Putamen (tissue), 1 donor: Measurements from ENCODE around the gene SLC6A20.

Experiments used
- DNase-seq: peaks from one replicate; pipeline ENCODE4 v3.0.0-alpha.2; 2016; ENCODE audit warnings: low spot score

The SLC6A20 gene

GRCh38 chr3:45777746-45778386 lies 18.5 kb downstream of the SLC6A20 start:
- DNase-seq = no peak

DNA sequence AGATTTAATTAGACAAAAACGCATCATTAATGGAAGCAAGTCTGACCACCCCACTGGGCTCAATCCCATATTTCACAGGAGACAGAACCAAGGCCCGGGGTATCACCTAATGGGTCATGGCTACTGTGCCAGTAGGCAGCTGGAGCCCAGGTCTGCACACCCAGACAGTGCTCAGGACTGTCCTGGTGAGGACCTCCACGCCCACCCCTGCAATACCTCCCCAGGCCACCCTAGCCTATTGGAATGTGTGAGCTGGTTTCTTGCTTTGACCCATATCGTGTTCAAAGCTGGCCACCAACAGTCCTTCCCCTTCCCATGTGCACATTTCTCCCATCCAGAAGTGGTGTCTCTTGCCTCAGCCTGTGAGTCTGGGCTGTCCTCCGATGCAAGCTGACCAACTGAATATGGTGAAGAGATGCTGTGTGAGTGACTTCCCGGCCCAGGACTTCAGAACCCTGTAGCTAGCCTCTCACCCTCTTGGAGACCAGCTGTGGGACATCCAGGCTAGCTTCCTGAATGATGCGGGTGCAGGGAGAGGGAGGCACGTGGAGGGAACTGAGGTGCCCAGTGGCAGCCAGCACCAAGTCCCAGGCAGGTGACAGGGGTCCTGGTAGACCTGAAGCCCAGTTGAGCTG lies 19.1 kb downstream of the SLC6A20 start:
- DNase-seq = no peak

GRCh38 chr3:45776611-45777010 lies 19.7 kb downstream of the SLC6A20 start:
- DNase-seq = no peak

DNA sequence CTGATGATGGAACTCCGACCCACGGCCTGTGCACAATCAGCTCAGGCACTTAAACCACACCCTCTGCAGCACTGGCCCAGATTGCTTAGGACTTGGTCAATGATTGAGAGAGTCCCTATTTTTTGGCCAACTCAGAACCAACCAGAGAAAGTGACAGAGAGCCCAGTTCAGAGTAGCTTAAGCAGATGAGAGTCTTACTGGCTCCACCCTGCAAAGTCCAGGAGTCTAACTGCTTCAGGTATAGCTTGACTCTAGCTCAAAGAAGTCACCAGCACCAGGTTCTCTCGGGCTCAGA lies 20.1 kb downstream of the SLC6A20 start:
- no peak for DNase-seq

DNA sequence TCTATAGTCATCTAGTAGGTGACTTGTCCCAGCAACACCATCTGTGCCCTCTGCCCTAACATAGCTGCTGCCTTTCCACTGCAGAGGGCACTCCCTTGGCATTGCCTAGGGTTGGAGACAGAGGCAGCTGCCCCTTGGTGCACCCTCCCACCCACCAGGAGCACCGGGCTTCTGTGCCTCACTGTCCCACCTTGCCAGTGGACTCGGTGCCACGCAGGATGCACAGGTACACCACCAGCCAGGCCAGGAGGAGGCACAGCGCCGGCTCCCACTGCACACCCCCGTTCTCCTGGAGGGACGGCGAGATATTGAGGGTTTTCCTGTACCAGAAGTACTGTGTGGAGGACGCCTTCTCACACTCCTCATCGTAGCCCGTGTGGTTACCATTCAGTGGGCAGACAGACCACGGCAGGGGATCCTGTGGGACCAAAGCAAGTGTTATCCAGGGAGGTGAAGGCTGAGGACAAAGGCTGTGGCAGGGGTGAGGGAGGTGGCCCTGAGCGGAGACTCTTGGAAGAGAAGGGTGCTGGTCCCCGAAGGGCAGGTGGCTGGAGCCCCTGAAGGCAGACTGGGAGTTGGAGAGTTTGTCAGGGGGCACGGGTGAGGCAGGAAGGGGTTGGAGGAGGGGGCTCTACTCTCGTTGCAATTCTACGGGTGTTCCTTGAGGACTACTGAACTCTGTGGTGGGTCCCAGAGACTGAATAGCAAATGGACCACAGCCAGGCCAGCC lies 20.6 kb downstream of the SLC6A20 start:
- DNase-seq = no peak

GRCh38 chr3:45774581-45775521 lies 21.5 kb downstream of the SLC6A20 start:
- no peak for DNase-seq

- no peak for DNase-seq
Observed at GRCh38 chr3:45773714-45774449, 22.5 kb downstream of the SLC6A20 start.

- DNase-seq = no peak
Observed at GRCh38 chr3:45773072-45773471, 23.3 kb downstream of the SLC6A20 start.

GRCh38 chr3:45772341-45773035 lies 23.8 kb downstream of the SLC6A20 start:
- no peak for DNase-seq

- no peak for DNase-seq
Observed at GRCh38 chr3:45771831-45772230, 24.5 kb downstream of the SLC6A20 start.

- no peak for DNase-seq
Observed at GRCh38 chr3:45771166-45771775, 25.1 kb downstream of the SLC6A20 start.

DNA sequence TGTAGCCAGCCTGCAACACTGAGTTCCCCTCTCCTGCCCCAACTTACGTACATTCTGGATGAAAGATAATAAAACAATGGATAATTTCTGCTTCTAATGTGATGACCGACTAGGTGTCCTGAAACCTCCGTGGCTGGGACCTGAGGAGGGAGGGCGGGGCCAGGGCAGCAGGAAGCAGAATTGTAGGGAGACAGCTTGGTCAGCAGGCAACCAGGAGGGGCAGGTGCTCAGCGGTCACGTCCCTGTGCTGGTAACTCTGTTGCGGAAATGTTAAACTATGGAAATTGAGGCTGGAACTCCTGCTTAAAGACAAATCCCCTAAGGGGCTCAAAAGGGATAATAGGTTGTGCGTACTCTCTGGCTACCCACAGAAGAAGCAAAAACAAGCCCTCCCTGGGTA lies 30.4 kb downstream of the SLC6A20 start:
- DNase-seq = no peak

GRCh38 chr3:45765266-45765851 lies 31.0 kb downstream of the SLC6A20 start:
- no peak for DNase-seq

GRCh38 chr3:45763303-45763675 lies 33.0 kb downstream of the SLC6A20 start:
- no peak for DNase-seq

- DNase-seq = no peak
Observed at GRCh38 chr3:45762647-45763302, 33.6 kb downstream of the SLC6A20 start.

DNA sequence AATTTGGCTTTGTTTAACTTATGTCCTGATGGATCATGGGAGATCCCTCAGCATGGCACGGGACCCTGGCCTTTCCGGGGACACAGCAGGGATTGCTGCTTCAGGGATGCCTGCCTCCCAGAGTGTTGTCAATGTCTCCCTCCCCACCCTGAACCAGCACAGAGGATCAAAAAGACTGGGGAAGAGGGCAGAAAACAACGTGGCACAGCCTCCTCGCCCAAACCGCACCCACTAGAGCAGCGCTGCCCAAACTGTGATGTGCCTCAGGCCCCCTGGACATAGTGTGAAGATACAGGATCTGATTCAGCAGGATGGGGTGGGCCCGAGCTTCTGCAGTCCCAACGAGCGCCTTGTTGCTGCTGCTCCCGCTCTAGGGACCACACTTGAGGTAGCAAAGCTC lies 34.5 kb downstream of the SLC6A20 start:
- DNase-seq = no peak

DNA sequence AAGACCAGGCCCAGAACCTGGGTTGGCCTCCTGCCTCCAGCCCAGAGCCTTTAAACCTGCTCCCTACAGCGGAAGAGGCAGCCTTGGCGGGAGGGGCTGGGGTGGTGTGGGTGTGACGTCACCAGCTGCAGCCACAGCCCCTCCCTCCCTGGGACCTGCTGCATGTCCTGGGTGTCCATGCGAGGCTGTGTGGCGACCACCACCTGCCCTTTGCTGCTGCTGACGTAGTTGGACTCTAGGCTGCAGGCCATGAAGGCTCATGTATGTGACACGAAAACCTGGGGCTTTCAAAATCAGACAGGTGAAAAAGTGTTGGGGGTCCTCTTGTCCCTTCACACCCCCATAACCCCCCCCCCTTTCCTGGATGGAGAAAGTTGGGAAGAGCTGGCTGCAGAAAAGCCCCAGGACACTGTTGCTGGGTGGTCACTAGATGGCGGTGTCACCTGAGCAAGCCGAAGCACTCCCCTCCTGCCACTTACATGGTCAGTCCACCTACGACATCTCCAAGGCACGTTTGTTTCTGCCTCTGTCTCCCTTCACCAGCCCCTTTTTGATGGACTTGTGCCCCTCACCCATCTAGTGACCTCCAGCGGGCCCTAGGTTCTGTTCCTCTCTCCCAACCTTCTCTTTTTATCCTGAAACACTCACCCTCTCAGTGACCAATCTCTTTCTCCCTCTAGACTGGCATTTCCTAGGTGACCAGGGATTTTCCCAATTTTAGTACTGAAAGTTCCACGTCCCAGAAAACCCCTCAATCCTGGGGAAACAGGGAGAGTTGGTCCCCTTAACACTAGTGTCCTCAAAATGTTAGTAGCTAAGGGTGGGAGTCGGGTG lies 35.2 kb downstream of the SLC6A20 start:
- no peak for DNase-seq

- no peak for DNase-seq
Observed at GRCh38 chr3:45759851-45760250, 36.5 kb downstream of the SLC6A20 start.

DNA sequence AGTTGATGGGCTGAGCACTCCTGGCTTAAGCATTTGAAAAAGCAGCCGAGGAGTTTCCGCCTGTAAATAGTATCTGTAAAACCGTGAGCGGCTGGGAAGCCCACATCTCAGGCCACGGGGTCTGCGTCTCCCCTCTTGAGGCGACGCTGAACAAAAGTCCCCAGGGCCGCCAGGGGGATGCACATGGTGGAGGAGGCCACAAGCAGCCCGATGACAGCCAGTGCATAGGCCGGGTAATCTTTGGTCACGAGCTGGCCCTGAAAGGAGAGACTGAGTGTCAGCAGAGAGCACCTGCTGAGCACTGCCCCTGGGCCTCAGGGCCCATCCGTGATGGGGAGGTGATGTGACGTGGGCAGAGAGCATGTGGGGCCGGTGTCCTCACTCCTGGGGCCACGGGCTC lies 37.5 kb downstream of the SLC6A20 start:
- no peak for DNase-seq
